Endothelial cell of umbilical vein (primary cell): ENCODE measurements around the gene C3. TPM values are rescaled to one million over a fixed set of nuclear protein-coding genes. Genes with fewer than 3 reads are reported as not detected.

Experiments
- BruUV-seq: library from RNA; stranded (reverse); fragments of 400-500 nt; replicated peaks from 2 replicates; lab custom pipeline; 2021; lab: Mats Ljungman, UMichigan
- CTCF ChIA-PET: fragments of 300-600, 350-600 bp; sonication (Branson Sonifier 250); formaldehyde crosslinking; loops from one replicate; lab custom pipeline; 2021; ENCODE audit warnings: antibody characterized with exemption, inconsistent platforms; lab: Charles Lee
- POLR2A ChIA-PET: fragments of 300-600, 350-600 bp; sonication (Branson Sonifier 250); formaldehyde crosslinking; loops from one replicate; lab custom pipeline; 2021; ENCODE audit warnings: antibody characterized with exemption, inconsistent platforms; lab: Charles Lee
- DNase-seq: peaks from one replicate; pipeline ENCODE4 v3.0.0-alpha.2; 2011; ENCODE audit warnings: low read depth, low spot score
- FAIRE-seq: peaks from 2 replicates; lab custom pipeline; 2011; peaks lifted over from hg19 to GRCh38; lab: Jason Lieb, UNC
- H2AFZ ChIP-seq: 2 replicates; pipeline ENCODE4 v1.6.0; 2012; ENCODE audit warnings: low read depth, low read length, control low read depth, inconsistent platforms
- H3K27ac ChIP-seq: 2 replicates; pipeline ENCODE4 v1.5.1; 2011; ENCODE audit warnings: low read depth, mild to moderate bottlenecking, control low read depth, low read length, moderate library complexity; ENCODE audit not compliant: insufficient read depth
- H3K27me3 ChIP-seq, 2 experiments: 2 replicates each; pipeline versions ENCODE4 v1.6.0 to v1.6.1; 2011; ENCODE audit warnings: low read length in 2 of 2, mixed read lengths in 1 of 2; ENCODE audit not compliant: control insufficient read depth in 2 of 2, insufficient read depth in 2 of 2
- H3K36me3 ChIP-seq, 2 experiments: 2 replicates in 1 of 2; 3 replicates in 1 of 2; pipeline ENCODE4 v1.5.1; 2011; ENCODE audit warnings: low read length in 2 of 2, mild to moderate bottlenecking in 1 of 2, moderate library complexity in 1 of 2; ENCODE audit not compliant: control insufficient read depth in 2 of 2, insufficient read depth in 2 of 2; ENCODE audit errors: extremely low read depth in 1 of 2
- H3K4me1 ChIP-seq: 3 replicates; pipeline ENCODE4 v1.5.1; 2011; ENCODE audit warnings: mild to moderate bottlenecking, low read length; ENCODE audit not compliant: control insufficient read depth, insufficient read depth; ENCODE audit errors: extremely low read depth
- H3K4me2 ChIP-seq: 2 replicates; pipeline ENCODE4 v1.6.1; 2011; ENCODE audit warnings: low read length, control low read depth, mixed read lengths; ENCODE audit not compliant: insufficient read depth
- H3K4me3 ChIP-seq, 3 experiments: fragments of 200-600 bp in 1 of 3; sonication (generic), shearing (Covaris generic) in 1 of 3; replicated peaks in 1 of 3; 2 replicates each; pipeline ENCODE4 v1.5.1; 2011 to 2016; ENCODE audit warnings: control low read depth in 3 of 3, low read length in 3 of 3, mild to moderate bottlenecking in 2 of 3, inconsistent platforms in 1 of 3, low read depth in 1 of 3, moderate library complexity in 1 of 3; ENCODE audit not compliant: insufficient read depth in 1 of 3
- H3K79me2 ChIP-seq: 2 replicates; pipeline ENCODE4 v1.6.0; 2012; ENCODE audit warnings: low read length, inconsistent platforms; ENCODE audit not compliant: control insufficient read depth, insufficient read depth
- H3K9ac ChIP-seq: replicated peaks from 2 replicates; pipeline ENCODE3; 2011; ENCODE audit warnings: low read length, control low read depth; ENCODE audit not compliant: insufficient read depth; ENCODE audit errors: extremely low read depth
- H3K9me1 ChIP-seq: replicated peaks from 3 replicates; pipeline ENCODE4 v1.6.0; 2011; ENCODE audit warnings: mild to moderate bottlenecking, low read length; ENCODE audit not compliant: control insufficient read depth, insufficient read depth; ENCODE audit errors: extremely low read depth
- H3K9me3 ChIP-seq: replicated peaks from 2 replicates; pipeline ENCODE4 v1.5.1; 2012; ENCODE audit warnings: low read length, inconsistent platforms; ENCODE audit not compliant: control insufficient read depth, insufficient read depth
- H4K20me1 ChIP-seq: replicated peaks from 2 replicates; pipeline ENCODE3; 2011; ENCODE audit warnings: mild to moderate bottlenecking, low read length; ENCODE audit not compliant: control insufficient read depth, insufficient read depth; ENCODE audit errors: extremely low read depth
- EZH2 ChIP-seq: IDR thresholded peaks from 2 replicates; pipeline ENCODE4 v1.6.1; 2012; ENCODE audit warnings: borderline replicate concordance, low read depth, mild to moderate bottlenecking, moderate library complexity, low read length, inconsistent platforms; ENCODE audit not compliant: severe bottlenecking
- FOS ChIP-seq: IDR thresholded peaks from 2 replicates; pipeline ENCODE4 v1.6.1; 2011; ENCODE audit warnings: mild to moderate bottlenecking, low read length, moderate library complexity, borderline replicate concordance; ENCODE audit not compliant: insufficient read depth
- JUN ChIP-seq: IDR thresholded peaks from 2 replicates; pipeline ENCODE4 v1.6.1; 2011; ENCODE audit warnings: borderline replicate concordance, low read depth; ENCODE audit not compliant: insufficient read length, insufficient read depth
- MYC ChIP-seq: IDR thresholded peaks from one replicate; pipeline ENCODE4 v1.6.1; 2011; ENCODE audit warnings: mild to moderate bottlenecking, low read depth, low read length
- POLR2A ChIP-seq: IDR thresholded peaks from 2 replicates; pipeline ENCODE4 v1.6.1; 2012; ENCODE audit warnings: low read depth, mild to moderate bottlenecking, control low read depth, low read length
- POLR2AphosphoS5 ChIP-seq: IDR thresholded peaks from 2 replicates; pipeline ENCODE4 v1.6.1; 2012; ENCODE audit warnings: low read depth, mild to moderate bottlenecking, control low read depth, low read length, moderate library complexity; ENCODE audit not compliant: insufficient read depth
- dilution Hi-C: fragments of 300-500 bp; cut with MboI; formaldehyde crosslinking; loops from one replicate; pipeline ENCODE4 v1.15.0; 2019; ENCODE audit warnings: low sequenced_read_pairs; ENCODE audit not compliant: extremely low pct_ligation_motif_present
- intact Hi-C: fragments of 100-400 bp; cut with micrococcal nuclease; formaldehyde crosslinking; loops from one replicate; pipeline ENCODE4 v1.10.0; 2022
- polyA plus RNA-seq, 4 experiments: library from polyadenylated mRNA; depleted of rRNA in 3 of 4; stranded (reverse) in 3 of 4; unstranded in 1 of 4; fragments of >200 nt; gene quantifications; 2 replicates each; pipeline versions ENCODE4 v1.2.1 to v1.2.3, GENCODE V29; 2011 to 2012; ENCODE audit warnings: missing spikeins in 1 of 4
- total RNA-seq: library from RNA; stranded (reverse); gene quantifications from 2 replicates; pipeline ENCODE4 v1.2.3, GENCODE V29; 2021
- TF ChIP-seq, protein P1 (sequence below), 2 donors: IDR thresholded peaks; 1 replicate in 1 of 2; 2 replicates in 1 of 2; pipeline ENCODE4 v1.5.1; 2011; ENCODE audit warnings: low read length in 2 of 2, mild to moderate bottlenecking in 2 of 2, moderate library complexity in 2 of 2, control low read depth in 1 of 2, inconsistent platforms in 1 of 2, low read depth in 1 of 2; ENCODE audit not compliant: insufficient read depth in 1 of 2; ENCODE audit errors: extremely low read depth in 1 of 2

Gene C3
- total and polyA plus RNA-seq, 2 donors (not counting 3 experiments of a cell fraction or from before 2014, with no cell fraction given), result 0.23 TPM; not detected in 1

DNA sequence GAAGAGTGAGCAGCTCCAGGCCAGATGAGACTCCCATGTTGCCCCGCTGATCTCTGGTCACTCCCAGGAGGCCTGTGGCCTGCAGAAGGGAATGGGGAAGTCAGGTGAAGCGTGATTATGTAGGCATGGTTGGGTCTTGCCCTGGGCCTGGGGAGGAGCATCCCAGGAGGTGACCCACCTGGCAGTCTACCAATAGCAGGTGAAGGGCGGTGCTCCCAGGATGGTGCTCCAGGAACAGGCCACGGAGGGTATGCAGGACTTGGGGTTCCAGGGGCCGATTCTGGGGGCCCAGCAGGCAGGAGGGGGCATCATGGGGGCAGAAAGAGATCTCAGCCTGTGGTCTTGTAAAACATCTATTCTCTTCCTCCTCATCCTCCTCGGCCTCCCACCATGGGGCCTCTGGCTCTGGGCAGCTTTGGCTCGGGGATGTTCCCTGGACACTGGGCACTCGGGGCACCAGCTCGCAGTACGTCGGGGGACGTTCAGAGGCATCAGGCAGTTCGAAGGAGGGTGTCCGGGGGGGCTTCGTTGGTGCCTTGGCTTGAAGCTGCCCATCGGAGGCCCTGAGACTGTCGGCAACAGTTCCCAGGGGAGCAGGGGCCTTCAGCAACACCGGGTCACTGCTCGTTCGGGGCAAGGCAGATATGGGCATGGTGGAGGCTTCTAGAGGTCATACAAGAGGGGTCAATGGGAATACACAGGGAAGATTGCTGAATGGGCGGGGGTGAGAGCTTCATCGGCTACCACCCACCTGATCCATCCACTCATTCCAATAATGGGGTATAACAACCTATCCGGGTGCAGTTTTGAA lies 34.4 kb upstream of the C3 start:
- dilution Hi-C loops (no loop called here), intact Hi-C loops (no loop called here)
- CTCF ChIA-PET, result interaction anchor here (0.6 kb wide), 1 partner anchor 109 kb away, joined by 3 read pairs; no protein-coding TSS in a partner anchor
- no peak overlapping the region for H3K4me3 ChIP-seq
- peaks cover 8% of the 10 kb centered on the region for H3K4me1 ChIP-seq
- TF ChIP-seq POLR2A, result no peak
- TF ChIP-seq, protein P1, sequence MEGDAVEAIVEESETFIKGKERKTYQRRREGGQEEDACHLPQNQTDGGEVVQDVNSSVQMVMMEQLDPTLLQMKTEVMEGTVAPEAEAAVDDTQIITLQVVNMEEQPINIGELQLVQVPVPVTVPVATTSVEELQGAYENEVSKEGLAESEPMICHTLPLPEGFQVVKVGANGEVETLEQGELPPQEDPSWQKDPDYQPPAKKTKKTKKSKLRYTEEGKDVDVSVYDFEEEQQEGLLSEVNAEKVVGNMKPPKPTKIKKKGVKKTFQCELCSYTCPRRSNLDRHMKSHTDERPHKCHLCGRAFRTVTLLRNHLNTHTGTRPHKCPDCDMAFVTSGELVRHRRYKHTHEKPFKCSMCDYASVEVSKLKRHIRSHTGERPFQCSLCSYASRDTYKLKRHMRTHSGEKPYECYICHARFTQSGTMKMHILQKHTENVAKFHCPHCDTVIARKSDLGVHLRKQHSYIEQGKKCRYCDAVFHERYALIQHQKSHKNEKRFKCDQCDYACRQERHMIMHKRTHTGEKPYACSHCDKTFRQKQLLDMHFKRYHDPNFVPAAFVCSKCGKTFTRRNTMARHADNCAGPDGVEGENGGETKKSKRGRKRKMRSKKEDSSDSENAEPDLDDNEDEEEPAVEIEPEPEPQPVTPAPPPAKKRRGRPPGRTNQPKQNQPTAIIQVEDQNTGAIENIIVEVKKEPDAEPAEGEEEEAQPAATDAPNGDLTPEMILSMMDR (IDR thresholded peaks at IDR 0.05; ENCODE audit: extremely low read depth in 1 of 2, insufficient read depth in 1 of 2, low read depth in 1 of 2, low read length in 2 of 2), result no peak
- no peak for TF ChIP-seq MYC
- TF ChIP-seq EZH2, result no peak
- no peaks in the 10 kb centered on the region for H3K9me1 ChIP-seq
- POLR2A ChIA-PET, result no interaction called here
- H2AFZ ChIP-seq, result no peak overlapping the region
- no peaks in the 10 kb centered on the region for H3K79me2 ChIP-seq
- DNase-seq, result no peak
- FAIRE-seq, result no peak
- H3K27me3 ChIP-seq, result no peaks in the 10 kb centered on the region
- H3K9me3 ChIP-seq, result no peaks in the 10 kb centered on the region
- BruUV-seq, result no TSS peak
- no peak overlapping the region for H3K4me2 ChIP-seq
- H4K20me1 ChIP-seq, result no peaks in the 10 kb centered on the region
- H3K9ac ChIP-seq, result no peak overlapping the region
- H3K36me3 ChIP-seq, result peaks cover 0 to 8% of the 10 kb centered on the region in 2 experiments
- no peak overlapping the region for H3K27ac ChIP-seq

DNA sequence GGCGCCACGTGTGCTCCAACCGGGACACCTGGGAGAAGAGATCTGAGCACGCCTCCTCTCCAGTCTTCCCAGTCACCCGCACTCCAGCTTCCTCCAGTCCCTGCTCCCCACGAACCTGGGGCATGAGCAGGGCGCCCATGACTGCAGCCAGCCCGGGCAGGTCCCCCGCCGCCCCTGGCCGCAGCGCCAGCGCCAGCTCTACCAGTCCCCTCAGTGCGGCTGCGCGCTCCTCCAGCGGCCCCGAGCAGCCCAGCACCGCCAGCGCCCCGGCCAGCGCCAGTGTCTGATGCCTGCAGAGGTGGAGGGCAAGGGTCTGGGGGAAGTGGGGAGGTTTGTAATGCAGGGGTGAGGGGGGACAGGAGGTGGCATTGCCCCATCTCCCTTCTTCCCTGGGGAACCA lies 33.7 kb upstream of the C3 start:
- ChIA-PET CTCF (interaction anchor here (0.6 to 1.3 kb wide), 3 partner anchors 18 to 109 kb away, joined by 3 to 5 read pairs (median 3); no protein-coding TSS in a partner anchor), POLR2A (no interaction called here)
- Histone ChIP-seq H3K27ac (no peak overlapping the region), H3K36me3 (peaks cover 3 to 8% of the 10 kb centered on the region in 2 experiments), H3K9me3 (no peaks in the 10 kb centered on the region), H3K4me3 (no peak overlapping the region), H4K20me1 (no peaks in the 10 kb centered on the region), H3K4me1 (peaks cover 8% of the 10 kb centered on the region), H2AFZ (no peak overlapping the region), H3K9me1 (no peaks in the 10 kb centered on the region), H3K79me2 (no peaks in the 10 kb centered on the region), H3K27me3 (no peaks in the 10 kb centered on the region), H3K4me2 (no peak overlapping the region), H3K9ac (no peak overlapping the region)
- no peak for FAIRE-seq
- TF ChIP-seq POLR2AphosphoS5 (no peak), FOS (no peak), POLR2A (no peak), MYC (no peak), JUN (no peak)
- TF ChIP-seq, protein P1 (IDR thresholded peaks at IDR 0.05; ENCODE audit: extremely low read depth in 1 of 2, insufficient read depth in 1 of 2, low read depth in 1 of 2, low read length in 2 of 2), result no peak
- no peak for DNase-seq
- BruUV-seq, result no TSS peak
- intact Hi-C loops (no loop called here), dilution Hi-C loops (no loop called here)
